G401 (cell line): Measurements from ENCODE around the gene ZBTB12. TPM values are rescaled to one million over a fixed set of nuclear protein-coding genes. Genes with fewer than 3 reads are reported as not detected.

ENCODE experiments used
- DNase-seq: peaks from one replicate; pipeline ENCODE4 v3.0.0-alpha.2; 2015; ENCODE audit warnings: low spot score
- in situ Hi-C: cut with HindIII; loops from 2 replicates; pipeline ENCODE4 v1.10.0; 2016; ENCODE audit warnings: low sequenced_read_pairs, mixed read lengths
- total RNA-seq: library from RNA; depleted of rRNA; stranded (reverse); fragments of >200 nt; shearing (Covaris generic); gene quantifications from 2 replicates; pipeline ENCODE4 v1.2.3, GENCODE V29; 2014

Gene ZBTB12
- total RNA-seq, 1 experiment from 2014 or later: 20.0 TPM

DNA sequence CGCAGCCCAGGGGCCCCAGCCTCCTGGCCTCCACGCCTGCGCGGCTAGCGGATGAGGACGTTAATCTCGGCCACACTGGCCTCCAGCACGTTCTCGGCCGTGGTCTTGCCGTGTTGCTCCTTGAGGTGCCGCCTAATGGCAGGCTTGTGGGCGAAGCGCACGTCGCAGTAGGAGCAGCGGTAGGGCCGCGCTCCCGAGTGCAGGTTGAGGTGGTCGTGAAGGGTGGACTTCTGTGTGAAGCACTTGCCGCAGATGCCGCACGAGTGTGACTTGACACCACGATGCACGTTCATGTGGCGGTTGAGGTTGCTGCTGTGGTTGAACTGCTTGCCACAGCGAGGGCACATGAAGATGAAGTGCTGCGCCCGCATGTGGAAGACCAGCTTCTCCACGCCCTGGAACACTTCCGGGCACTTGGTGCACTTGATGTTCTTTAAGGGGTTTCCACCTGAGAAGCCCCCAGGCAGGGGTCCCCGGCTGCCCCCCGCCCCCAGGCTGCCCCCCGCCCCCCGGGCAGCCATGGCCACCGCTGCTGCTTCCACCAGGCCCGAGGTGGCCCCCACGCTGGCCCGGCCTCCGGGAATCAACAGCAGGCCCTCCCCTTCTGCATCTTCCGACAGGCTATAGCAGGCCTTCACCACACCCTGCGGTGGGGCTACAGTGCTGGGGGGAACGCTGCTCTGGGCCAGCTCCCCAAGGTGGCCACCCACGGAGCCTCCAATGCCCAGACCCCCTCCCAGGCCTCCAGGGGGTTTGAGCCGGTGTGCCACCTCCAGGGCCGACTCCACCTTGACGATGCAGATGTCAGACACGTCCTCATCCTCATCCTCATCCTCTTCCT, 1.8 kb downstream of the ZBTB12 start:
- DNase-seq: no peak
- in situ Hi-C loops: no loop called here

DNA sequence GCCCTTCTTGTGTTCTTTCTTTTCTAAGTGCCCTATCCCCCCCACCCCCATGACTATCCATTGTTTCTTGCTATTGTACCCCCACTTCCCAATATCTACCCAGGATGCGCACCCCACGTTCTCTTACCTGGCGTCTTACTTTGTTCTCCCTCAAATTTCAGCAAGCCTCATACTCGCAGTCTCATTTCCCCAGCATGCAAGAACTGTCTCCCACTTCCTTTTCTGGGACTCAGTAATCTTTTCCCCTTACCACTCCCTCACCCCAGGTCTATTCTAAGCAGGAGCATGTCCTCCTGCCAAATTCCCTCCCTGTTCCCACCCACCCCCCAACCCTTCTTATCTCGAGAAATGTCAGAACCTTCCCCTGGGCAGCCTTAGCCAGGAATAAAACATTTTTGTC, 2.7 kb downstream of the ZBTB12 start:
- in situ Hi-C loops: no loop called here
- DNase-seq: no peak

DNA sequence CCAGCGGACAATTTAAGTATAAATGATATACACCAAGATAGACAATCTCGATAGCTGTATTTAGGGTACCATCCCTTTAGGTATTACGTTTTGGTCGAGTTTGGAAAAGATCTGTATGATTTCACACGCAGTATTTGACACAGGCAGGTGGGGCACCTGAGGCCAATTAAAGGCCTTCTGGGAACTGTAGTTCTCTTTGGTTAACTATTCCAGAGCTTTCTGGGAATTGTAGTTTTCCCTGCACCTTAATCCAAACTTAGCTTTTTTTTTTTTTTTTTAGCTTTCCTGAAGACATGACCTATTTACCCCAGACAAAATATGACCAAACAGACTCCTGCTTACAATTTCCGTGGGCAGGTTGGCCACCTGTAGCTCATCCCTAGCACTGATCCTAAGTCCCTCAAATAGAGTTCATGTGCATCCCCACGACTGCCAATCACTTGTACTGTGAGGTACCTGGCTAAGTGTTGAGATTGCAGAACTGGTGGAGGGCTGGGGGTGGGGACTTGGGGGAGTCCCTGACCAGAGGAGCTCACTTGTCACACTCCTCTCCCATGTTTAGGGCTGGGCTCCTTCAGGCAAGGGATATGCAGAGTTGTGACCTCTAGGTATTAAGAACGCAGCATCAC, 3.4 kb downstream of the ZBTB12 start:
- in situ Hi-C loops: no loop called here
- DNase-seq: peak; percentile 90

DNA sequence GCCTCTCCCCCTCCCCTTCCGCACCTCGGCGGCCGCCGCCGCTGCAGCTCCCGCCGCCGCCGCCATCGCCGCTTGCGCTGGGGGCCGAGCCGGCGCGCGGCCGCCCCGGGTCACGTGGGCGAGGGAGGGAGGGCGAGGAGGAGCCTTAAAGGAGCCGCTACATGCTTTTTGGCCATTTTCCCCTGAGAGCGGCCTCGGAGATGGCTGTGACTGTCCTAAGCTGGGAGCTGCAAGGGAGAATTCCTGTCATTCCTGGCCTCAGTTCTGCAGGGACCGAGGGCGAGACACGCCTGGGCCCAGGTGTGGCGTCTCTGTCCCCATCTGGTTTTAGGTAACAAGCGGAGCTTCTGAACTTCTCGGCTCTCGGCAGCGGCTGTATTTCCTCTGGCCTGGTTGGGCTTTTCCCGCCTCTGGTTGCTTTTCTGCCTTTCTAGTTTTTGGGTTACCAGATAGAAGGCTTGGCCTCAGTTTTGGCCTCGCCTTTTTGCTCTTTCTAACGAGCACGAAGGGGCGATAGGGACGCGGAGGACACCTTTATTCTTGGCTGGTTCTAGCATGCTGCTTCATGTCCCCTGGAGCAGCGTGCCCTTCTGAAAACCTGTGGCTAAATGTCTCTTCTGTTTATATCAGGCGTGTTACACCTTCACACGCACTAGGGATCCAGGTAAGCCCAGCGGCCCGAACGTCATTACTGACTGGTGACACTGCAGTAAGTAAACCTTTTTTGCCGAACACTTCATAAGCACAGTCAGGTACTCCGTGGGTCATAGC, 4.1 kb downstream of the ZBTB12 start, which contains the start of gene EHMT2:
Gene EHMT2, minus strand, starts transcription at position 87 of the 771 bp plus-strand sequence. Its CDS starts 21 bp downstream, at position 66.
- in situ Hi-C loops: no loop called here
- DNase-seq: peak; percentile 91

DNA sequence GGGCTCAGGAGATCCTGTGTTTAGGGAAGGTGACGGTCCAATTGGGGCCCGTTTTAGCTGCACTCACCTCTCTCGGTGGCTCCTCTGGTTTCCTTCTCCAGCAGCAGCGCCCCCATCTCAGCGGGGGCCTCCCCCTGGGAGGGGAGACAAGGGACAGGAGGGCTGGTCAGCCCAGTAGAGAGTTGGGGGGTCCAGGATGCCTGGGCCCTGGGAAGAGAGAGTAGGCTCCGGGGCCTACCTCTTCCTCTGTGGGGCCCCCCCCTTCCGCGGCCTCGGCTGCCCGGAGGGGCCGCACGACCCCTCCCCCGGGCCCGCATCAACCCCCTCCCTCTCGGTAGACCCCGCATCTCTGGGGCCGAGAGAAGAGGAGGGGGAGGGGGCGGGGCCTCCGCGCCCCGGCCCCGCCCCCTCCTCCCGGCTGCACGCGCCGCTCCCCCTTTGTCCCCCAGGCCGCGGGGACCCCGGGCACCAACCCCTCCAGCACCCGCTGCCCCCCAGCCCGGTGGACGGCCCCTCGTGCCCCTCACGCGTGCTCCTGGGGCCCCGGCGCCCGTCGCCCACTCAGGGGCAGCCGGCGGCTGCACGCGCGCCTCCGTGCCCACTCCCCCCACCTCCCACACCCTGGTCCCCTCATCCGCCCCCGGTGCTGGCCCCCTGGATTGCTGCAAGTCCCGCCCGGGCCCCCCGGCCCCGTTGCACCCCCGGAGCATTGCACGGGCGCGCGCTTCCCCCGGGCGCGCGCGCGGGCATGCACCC, 4.9 kb downstream of the ZBTB12 start:
- no peak for DNase-seq
- in situ Hi-C loops: no loop called here

DNA sequence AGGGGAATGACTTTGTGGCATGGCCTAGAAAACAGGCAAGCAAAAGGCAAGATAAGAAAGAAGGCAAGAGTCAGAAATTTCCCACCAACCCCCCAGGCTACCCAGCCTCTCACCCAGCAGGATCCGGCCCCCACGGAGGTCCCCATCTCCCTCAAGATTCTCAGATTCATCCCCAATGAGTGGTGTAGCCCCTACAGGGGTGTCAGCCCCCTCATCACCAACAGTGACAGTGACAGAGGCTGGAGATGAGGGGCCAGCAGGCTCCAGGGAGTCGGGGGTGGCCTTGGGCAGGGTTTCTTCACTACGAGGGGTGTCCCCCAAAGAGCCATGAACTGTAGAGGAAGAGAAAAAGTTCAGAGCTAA, 5.4 kb downstream of the ZBTB12 start:
- in situ Hi-C loops: no loop called here

DNA sequence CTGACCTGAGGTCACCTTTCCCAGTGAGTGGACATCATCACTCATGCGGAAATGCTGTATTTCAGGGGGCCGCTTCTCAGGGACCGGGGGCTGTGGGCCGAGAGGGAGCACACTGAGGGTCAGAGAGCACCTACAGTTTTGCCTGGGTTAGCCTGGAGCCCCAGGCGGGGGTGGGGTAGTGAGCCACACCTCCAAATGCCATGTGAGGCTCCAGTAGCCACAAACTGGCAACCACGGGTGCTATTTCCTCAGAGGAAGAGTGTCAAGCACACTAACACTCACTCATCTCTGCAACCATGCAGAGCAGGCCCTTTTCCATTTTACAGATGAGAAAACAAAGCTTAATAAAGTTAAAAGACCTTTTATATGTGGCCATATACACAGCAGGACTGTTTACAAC, 9.1 kb downstream of the ZBTB12 start:
- in situ Hi-C loops: no loop called here
- no peak for DNase-seq

More for the DNA sequence above, 5.4 kb downstream of the ZBTB12 start:
- no peak for DNase-seq

DNA sequence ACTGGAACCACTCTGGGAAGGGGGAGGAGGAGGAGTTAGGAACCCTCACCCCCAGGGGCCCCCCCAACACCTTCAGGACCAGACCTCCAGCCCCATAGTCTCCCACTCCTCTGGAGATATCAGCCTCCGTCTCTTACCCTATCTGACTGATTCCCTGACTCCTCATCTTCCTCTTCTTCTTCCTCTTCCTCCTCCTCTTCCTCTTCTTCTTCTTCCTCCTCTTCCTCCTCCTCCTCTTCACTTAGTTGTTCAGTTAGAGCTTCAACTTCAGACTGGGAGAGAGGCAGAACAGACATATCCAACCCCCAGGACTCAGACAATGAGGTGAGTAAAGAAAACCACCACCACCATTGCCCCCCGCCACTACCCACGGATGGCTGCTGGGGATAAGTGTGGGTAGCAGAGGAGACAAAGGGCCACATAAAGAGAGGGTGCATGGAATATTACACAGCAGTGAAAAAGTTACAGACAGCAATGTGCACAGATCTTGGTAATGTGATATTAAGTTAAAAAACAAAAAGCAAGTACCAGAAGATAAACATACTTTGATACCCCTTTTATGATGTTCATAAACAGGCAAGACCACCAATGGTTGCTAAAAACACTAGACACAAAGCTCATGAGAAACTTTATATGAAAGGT, 12.4 kb downstream of the ZBTB12 start:
- in situ Hi-C loops: no loop called here
- DNase-seq: no peak

DNA sequence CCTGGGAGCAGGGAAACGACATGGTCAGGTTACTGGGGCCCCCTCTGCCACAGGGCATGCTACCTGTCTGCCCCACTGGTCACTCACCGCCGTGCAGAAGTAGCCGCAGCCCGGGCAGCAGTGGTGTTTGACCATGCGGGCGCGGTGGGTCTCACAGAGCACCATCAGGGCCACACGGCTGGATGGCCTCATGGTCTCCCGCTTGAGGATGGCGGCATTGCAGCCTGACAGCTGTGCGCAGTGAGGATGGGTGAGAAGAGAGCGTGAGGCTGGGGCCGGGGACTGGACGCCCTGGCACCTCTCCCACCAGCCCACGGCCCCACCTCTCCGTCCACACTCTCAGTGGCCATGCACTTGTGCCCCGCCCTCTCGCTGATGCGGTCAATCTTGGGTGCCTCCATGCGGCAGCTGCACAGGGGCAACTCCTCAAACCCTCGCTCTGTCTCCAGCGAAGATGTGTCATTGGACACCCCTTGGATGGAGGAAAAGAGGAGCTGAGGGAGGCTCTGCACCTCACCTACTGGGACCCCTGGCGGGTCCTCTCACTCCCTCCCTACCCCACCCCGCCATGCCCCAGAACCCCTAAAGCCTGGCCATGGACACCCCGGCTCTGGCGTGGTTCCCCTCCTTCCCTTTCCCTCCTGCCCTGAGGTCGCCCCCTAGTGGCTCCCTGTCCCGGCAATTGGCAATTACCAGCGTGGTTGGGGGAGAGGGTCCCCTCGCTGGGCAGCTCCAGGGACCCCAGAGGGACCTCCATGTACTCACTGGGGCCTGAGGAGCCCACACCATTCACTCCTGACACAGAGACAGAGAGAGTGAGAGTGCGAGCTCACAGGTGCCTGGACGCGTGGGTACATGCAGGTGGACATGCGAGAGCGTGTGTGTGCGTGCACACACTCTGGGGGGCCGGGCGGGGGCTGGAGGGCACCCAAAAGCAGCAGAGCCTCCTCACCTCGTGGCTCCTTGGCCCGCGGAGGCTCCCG, 13.3 kb downstream of the ZBTB12 start:
- in situ Hi-C loops: no loop called here

DNA sequence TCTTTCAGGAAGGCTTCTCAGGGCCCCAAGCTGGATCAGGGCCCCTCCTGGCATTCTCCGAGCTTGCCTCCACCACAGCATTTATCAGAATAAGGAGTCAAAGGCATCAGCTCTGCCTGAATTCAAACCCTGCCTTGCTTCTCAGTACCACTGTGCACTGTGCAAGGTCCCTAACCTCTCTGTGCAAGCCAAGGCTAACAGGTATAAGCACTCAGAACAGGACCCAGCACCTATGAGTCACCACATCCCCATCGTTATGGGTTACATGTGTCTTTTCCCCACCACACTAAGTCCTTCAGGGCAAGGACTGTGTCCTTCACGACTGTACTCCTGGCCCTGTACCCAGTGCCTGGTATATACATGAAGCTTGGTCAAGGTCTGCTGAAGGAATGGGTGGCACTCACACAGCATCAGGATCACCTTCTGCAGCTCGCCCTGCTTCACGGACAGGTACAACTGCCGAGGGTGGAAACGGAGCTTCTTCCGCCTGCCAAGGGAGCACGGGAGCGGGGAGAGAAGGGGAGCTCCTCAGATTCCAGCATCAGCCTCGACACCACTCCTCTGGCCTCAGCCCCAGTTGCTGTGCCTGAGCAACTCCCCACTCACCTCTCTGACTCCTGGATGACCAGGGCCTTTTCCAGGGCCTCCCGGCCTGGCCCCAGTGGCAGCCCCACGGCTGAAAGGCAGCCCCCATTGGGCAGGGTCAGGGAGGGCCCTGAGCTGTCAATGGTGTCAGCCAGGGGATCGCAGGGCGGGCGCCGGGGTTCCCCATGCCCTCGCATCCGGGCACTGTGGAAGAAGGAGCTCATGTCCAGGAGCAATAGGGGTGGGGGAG, 14.5 kb downstream of the ZBTB12 start:
- in situ Hi-C loops: no loop called here

More for the DNA sequence above, 13.3 kb downstream of the ZBTB12 start:
- DNase-seq: no peak

DNA sequence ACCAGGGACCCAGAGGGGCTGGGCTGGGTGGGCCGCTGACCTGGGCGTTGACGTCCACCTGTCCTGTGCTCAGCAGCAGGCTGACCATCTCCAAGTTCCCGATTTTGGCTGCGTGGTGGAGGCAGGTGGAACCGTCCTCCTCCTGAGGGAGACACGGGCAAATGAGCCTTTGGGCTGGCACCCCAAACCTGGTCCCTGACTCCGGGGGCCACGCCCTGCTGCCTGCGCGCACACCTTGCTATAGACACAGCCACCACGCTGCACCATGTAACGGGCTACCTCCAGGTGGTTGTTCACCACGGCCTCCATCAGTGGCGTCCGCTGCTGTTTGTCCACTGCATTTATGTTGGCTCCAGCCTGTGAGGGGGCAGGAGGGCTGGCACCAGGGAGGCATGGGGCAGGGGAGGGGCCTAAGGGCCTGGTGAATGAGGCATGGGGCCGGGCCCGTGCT, 15.3 kb downstream of the ZBTB12 start:
- no peak for DNase-seq
- in situ Hi-C loops: no loop called here

More for the DNA sequence above, 14.5 kb downstream of the ZBTB12 start:
- DNase-seq: no peak

DNA sequence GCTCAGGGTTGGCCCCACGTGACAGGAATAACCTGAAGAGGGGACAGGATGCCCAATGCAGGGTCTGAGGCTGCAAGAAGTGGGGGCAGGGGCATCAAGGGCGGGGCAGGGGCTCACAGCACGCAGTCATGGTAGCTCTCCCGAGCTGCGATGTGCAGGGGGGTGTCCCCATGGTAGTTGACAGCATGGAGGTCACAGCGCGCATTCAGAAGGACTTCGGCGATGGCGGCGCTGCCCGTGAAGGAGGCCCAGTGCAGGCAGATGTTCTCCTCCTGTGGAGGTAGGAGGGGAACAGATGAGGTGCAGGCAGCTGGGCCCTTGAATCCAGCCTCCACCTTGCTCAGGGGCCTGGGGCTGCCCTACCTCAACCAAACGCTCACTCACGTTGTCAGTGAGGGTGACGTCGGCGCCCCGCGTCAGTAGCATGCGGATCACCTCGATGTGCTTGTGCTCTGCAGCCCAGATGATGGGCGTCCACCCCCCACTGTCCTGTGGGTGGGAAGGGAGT, 17.3 kb downstream of the ZBTB12 start:
- in situ Hi-C loops: no loop called here

DNA sequence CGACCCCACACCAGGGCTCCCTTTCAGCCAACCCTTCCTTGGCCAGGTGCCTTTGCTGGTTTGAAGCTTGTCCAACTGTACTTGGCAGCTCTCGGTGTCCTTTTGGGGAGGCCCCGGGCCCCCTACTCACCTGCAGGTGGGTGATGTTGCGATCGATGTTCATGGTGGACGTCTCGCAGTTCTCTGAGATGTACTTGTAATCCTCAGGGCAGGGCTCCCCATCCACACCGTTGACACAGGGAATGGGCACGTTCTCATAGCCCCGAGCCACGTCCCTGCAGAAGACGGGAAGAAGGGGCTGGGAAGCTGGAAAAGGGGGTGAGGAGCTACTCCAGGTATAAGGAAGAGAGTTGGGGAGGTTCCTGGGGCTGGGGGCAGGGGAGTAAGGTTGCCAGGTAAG, 18.2 kb downstream of the ZBTB12 start:
- DNase-seq: no peak

More for the DNA sequence above, 17.3 kb downstream of the ZBTB12 start:
- no peak for DNase-seq

DNA sequence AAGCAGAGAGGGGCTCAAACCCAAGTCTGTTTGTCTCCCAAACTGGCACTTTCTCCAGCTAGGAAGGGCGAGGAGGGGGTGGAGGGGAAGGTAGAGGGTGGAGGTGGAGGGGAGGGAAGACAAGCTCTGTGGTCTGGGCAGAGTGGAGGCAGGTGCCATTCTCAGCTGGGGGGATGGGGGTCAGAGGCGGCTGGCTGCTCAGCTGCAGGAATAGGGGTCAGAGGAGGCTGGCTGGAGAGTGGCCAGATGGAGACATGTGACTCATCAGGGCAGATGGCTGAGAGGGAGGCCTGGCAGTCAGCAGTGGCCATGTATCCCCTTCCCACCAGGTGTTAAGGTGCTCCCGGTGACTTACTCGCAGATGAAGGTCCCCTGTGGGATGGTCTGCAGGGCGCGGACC, 19.5 kb downstream of the ZBTB12 start:
- DNase-seq: peak; percentile 37
- in situ Hi-C loops: no loop called here

More for the DNA sequence above, 18.2 kb downstream of the ZBTB12 start:
- in situ Hi-C loops: no loop called here

DNA sequence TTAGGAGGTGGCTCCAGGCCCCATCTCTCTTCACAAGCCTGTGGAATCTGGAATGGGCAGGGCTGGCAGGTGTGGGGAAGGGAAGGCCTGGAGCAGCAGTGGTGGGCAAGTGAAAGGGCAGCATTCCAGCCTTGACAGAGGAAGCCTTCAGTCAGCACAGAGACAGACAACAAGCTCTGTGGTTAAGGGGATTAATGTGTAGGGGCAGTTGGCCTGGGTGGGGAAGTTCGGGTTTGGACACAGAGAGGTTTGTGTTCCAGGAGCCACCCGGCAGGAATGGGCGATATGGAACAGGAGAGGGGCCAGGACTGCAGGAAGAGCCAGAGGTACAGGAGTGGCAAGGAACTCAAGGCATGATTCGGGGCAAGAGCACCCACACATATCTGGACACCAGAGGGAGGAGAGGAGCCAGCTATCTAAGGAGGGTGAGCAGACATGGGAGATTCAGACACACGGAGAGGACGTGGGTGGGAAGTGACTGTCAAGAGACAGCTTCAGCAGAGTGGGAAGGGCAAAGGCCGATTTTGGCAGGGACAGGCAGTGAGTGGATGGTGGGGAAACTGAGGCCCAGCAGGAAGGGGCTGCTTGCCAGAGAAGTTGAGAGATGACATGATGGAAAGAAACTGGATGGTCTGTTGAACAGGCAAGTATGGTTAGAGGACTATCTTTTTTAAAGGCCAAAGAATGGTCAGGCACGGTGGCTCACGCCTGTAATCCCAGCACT, 20.6 kb downstream of the ZBTB12 start:
- in situ Hi-C loops: no loop called here
- no peak for DNase-seq

DNA sequence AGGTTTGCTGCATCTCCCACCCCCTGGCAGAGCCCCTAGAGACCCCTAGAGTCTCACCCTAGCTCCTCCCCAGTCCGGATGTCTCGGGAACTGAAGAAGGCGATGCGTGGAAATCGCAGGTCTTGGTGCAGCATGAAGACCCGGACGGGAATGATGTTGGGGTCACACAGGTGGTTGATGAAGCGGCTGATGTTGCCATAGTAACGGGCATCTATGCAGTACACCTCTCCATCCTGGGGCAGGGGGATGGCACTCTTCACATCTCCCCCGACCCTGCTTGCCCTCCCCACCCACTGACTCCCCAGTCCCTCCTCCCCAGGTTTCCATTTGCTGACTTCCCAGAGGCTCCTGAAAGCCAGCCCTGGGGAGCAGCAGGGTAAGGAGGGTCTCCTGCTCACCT, 21.3 kb downstream of the ZBTB12 start:
- in situ Hi-C loops: no loop called here
- DNase-seq: no peak
